ENCODE results near the gene NECTIN3. TPM values are rescaled to one million over a fixed set of nuclear protein-coding genes. Genes with fewer than 3 reads are reported as not detected.

Gene NECTIN3, protein sequence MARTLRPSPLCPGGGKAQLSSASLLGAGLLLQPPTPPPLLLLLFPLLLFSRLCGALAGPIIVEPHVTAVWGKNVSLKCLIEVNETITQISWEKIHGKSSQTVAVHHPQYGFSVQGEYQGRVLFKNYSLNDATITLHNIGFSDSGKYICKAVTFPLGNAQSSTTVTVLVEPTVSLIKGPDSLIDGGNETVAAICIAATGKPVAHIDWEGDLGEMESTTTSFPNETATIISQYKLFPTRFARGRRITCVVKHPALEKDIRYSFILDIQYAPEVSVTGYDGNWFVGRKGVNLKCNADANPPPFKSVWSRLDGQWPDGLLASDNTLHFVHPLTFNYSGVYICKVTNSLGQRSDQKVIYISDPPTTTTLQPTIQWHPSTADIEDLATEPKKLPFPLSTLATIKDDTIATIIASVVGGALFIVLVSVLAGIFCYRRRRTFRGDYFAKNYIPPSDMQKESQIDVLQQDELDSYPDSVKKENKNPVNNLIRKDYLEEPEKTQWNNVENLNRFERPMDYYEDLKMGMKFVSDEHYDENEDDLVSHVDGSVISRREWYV
- total RNA-seq = 18.2 and 22.9 TPM in 2 replicates

DNA sequence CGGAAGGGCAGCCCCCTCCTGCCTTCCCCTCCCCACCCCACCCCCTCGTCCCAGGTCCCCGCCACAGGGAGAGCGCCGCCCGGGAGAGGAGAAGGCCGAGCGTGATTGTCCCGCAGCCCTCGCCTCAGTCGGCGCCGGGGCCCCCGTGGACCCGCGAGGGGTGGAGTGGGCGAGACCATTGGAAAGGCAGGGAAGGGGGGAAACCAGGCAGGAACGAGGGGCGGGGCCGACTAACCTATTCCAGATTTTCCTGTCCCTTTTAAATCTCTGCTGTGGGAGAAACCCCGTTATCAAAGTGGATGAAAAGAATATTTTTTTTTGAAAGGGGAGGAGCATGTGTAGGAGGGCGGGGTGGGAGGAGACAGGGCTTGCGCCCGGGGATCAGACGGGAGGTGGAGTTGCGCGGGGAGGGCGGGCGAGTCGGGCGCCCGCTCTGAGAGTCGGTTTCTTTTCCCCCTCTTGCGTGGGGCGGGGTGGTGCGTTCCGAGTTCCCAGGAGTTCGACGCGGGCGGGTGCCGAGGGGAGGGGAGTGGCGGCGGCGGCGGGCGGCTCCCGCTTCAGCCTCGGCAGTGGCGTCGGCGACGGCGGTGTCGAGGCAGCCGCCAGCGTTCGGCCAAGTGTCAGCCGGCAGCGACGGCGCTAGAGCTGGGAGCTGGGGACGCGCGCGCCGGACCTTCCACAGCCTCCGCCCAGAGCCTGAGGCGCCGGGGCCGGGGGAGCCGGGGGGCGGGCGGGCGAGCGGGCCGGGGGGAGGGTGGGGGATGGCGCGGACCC, at the start of gene NECTIN3:
Gene NECTIN3 (plus strand): TSS at position 560 of the 774 bp plus-strand sequence. CDS start 202 bp downstream, at position 762.
- Histone ChIP-seq H3K36me3 (ENCODE audit: control insufficient read depth, insufficient read depth, low read length) (no peaks in the 10 kb centered on the region), H3K27me3 (ENCODE audit: control insufficient read depth, insufficient read depth, low read length) (no peaks in the 10 kb centered on the region), H3K4me3 (ENCODE audit: low read depth, low read length) (peak within 1 kb of the TSS; percentile 75)
- DNase-seq (ENCODE audit: low read depth) = peak; percentile 82
- TF ChIP-seq CTCF (IDR thresholded peaks at IDR 0.05; ENCODE audit: insufficient read depth, low read length, poor library complexity, severe bottlenecking) = no peak

GRCh38 chr3:111027868-111028267, 43.7 kb upstream of the NECTIN3 start:
- no peak for DNase-seq (ENCODE audit: low read depth)
- Histone ChIP-seq H3K27me3 (ENCODE audit: control insufficient read depth, insufficient read depth, low read length) (no peaks in the 10 kb centered on the region), H3K36me3 (ENCODE audit: control insufficient read depth, insufficient read depth, low read length) (no peaks in the 10 kb centered on the region), H3K4me3 (ENCODE audit: low read depth, low read length) (no peak overlapping the region)
- TF ChIP-seq CTCF (IDR thresholded peaks at IDR 0.05; ENCODE audit: insufficient read depth, low read length, poor library complexity, severe bottlenecking) = no peak

DNA sequence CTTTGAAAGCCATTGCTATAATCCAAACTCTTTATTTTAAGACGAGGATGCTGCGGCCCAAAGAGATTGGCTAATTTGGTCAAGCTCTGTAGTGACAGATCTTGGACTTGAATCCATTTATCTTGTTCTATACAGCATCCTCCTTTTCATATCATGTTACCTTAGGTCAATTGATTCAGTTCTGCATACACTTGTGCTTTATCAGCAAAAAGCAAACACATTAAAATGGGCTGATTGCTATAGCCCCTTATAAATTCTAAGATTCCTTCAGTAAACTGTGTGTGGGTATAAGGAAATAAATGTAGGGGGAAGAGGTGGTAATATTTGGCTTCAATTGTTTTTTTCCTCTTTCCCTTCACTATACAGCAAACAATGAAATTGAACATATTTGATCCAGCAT, 40.1 kb upstream of the NECTIN3 start:
- no peak for DNase-seq (ENCODE audit: low read depth)
- TF ChIP-seq CTCF (IDR thresholded peaks at IDR 0.05; ENCODE audit: insufficient read depth, low read length, poor library complexity, severe bottlenecking) = no peak
- no peaks in the 10 kb centered on the region for H3K27me3 ChIP-seq (ENCODE audit: control insufficient read depth, insufficient read depth, low read length)
- no peak overlapping the region for H3K4me3 ChIP-seq (ENCODE audit: low read depth, low read length)
- no peaks in the 10 kb centered on the region for H3K36me3 ChIP-seq (ENCODE audit: control insufficient read depth, insufficient read depth, low read length)

- H3K27me3 ChIP-seq (ENCODE audit: control insufficient read depth, insufficient read depth, low read length) = no peaks in the 10 kb centered on the region
- no peak for DNase-seq (ENCODE audit: low read depth)
- no peaks in the 10 kb centered on the region for H3K36me3 ChIP-seq (ENCODE audit: control insufficient read depth, insufficient read depth, low read length)
- no peak overlapping the region for H3K4me3 ChIP-seq (ENCODE audit: low read depth, low read length)
- TF ChIP-seq CTCF (IDR thresholded peaks at IDR 0.05; ENCODE audit: insufficient read depth, low read length, poor library complexity, severe bottlenecking) = no peak
These were observed 38.9 kb upstream of the NECTIN3 start for GRCh38 chr3:111032677-111033076.

- no peak for TF ChIP-seq CTCF (IDR thresholded peaks at IDR 0.05; ENCODE audit: insufficient read depth, low read length, poor library complexity, severe bottlenecking)
- Histone ChIP-seq H3K4me3 (ENCODE audit: low read depth, low read length) (no peak overlapping the region), H3K27me3 (ENCODE audit: control insufficient read depth, insufficient read depth, low read length) (no peaks in the 10 kb centered on the region), H3K36me3 (ENCODE audit: control insufficient read depth, insufficient read depth, low read length) (no peaks in the 10 kb centered on the region)
- DNase-seq (ENCODE audit: low read depth) = peak; percentile 7
These were observed 38.1 kb upstream of the NECTIN3 start for GRCh38 chr3:111033470-111034050.
